GM18867 (cell line): ENCODE results near the gene DENND4C.
"Not testable (repeated sequence)": the region's sequence is repeated elsewhere in the genome, so short reads cannot be mapped to it uniquely, and the experiment has no call there.

Experiments used
- ATAC-seq: cut with Tn5 transposase; IDR thresholded peaks from one replicate; pipeline ENCODE4 v1.9.1; 2021; ENCODE audit warnings: mild to moderate bottlenecking, moderate library complexity; ENCODE audit not compliant: unreplicated experiment

Gene DENND4C

GRCh38 chr9:19369107-19369506 is 138.6 kb downstream of the DENND4C start:
- no peak for ATAC-seq

GRCh38 chr9:19371942-19372341 is 141.4 kb downstream of the DENND4C start:
- ATAC-seq: no peak

- ATAC-seq: no peak
These were observed 142.1 kb downstream of the DENND4C start for GRCh38 chr9:19372567-19372966.

- ATAC-seq: no peak
These were observed 143.0 kb downstream of the DENND4C start for GRCh38 chr9:19373527-19373926.

GRCh38 chr9:19375538-19375937 is 145.0 kb downstream of the DENND4C start:
- ATAC-seq: no peak

GRCh38 chr9:19376931-19377330 is 146.4 kb downstream of the DENND4C start:
- ATAC-seq: no peak

GRCh38 chr9:19378164-19378563 is 147.7 kb downstream of the DENND4C start:
- no peak for ATAC-seq

- no peak for ATAC-seq
These were observed 148.2 kb downstream of the DENND4C start for GRCh38 chr9:19378647-19379046.

GRCh38 chr9:19379283-19379682 is 148.8 kb downstream of the DENND4C start:
- ATAC-seq: no peak

- ATAC-seq: peak; percentile 37
These were observed 149.2 kb downstream of the DENND4C start for GRCh38 chr9:19379697-19380046.

- ATAC-seq: no peak
These were observed 150.3 kb downstream of the DENND4C start for GRCh38 chr9:19380826-19381075.

GRCh38 chr9:19381656-19382055 is 151.2 kb downstream of the DENND4C start:
- no peak for ATAC-seq

- ATAC-seq: not testable (repeated sequence)
These were observed 154.7 kb downstream of the DENND4C start for GRCh38 chr9:19385212-19385611.

GRCh38 chr9:19385786-19386501 is 155.5 kb downstream of the DENND4C start:
- ATAC-seq: no peak

GRCh38 chr9:19386502-19387044 is 156.1 kb downstream of the DENND4C start:
- no peak for ATAC-seq

GRCh38 chr9:19387317-19387716 is 156.8 kb downstream of the DENND4C start:
- no peak for ATAC-seq

- ATAC-seq: not testable (repeated sequence)
These were observed 159.0 kb downstream of the DENND4C start for GRCh38 chr9:19389539-19389938.

GRCh38 chr9:19397845-19398244 is 167.4 kb downstream of the DENND4C start:
- ATAC-seq: no peak

- ATAC-seq: not testable (repeated sequence)
These were observed 172.7 kb downstream of the DENND4C start for GRCh38 chr9:19403231-19403630.

GRCh38 chr9:19404283-19405075 is 174.0 kb downstream of the DENND4C start:
- ATAC-seq: no peak

GRCh38 chr9:19405771-19406170 is 175.3 kb downstream of the DENND4C start:
- ATAC-seq: no peak

- peak; percentile 1 for ATAC-seq
These were observed 177.8 kb downstream of the DENND4C start for GRCh38 chr9:19408316-19408692.
